ENCODE results near the gene ZDHHC1.

DNA sequence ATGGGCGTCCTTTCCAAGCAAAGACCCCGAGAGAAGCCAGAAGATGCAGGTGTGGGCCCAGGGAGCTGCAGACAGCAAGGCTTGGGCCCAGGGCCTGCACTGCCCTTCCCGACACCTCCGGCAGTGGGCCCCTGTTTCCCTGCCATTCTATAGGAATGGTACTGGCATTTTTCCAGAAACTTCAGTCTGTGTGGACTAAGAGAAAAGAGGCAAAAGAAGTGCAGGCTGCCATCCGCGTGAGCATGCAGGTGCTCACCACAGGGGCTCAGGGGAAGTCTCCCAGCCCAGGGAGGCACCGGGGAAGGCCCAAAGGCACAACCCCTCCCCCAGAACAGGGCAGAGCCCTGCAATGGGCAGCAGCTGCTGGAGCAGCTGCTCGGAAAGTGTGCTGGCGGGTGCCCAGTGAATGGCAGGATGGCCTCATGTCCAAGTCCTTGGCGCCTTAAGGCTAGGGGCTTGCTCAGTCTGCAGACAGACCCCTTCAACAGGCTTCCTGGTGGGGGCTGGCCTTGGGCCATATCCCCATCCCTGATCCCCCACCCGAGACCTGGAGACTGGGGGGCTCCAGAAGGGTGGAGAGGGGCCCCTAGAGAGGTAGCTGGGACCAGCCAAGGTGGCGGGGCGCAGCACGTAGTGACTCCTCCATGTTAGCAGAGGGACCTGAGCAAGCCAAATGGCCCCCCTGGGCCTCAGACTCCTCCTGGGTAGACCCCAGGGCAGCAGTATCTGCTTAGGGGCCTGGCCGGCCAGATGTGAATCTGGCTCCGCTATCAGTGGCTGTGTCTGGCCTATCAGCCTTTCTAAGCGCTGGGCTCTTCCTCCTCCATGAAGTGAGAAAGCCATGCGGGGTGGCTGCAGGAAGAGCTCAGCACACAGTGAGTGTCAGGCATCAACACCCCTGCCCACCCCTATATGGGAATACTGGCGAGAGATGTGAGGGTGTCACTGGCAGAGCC, 16.2 kb downstream of the ZDHHC1 start:
- peak in 1 of 5 experiments; percentile 26 for TF ChIP-seq CTCF (IDR thresholded peaks at IDR 0.05)
- TF ChIP-seq POLR2A (IDR thresholded peaks at IDR 0.05) = no peak
